HepG2 (cell line): ENCODE measurements around the gene MXRA7. TPM values are rescaled to one million over a fixed set of nuclear protein-coding genes. Genes with fewer than 3 reads are reported as not detected.
A peak's percentile ranks its signal among the peaks of the same experiment; 100 is the strongest.

Experiments used
- ATAC-seq: fragments of 200-7000 bp; cut with Tn5 transposase; 3 replicates; pipeline ENCODE4 v1.9.1; 2020; ENCODE audit warnings: mild to moderate bottlenecking, moderate library complexity
- BruUV-seq: library from RNA; stranded (reverse); fragments of 400-500 nt; replicated peaks from 2 replicates; lab custom pipeline; 2021; lab: Mats Ljungman, UMichigan
- CTCF ChIA-PET: fragments of 300-600 bp; formaldehyde crosslinking; extraction: SDS; loops from one replicate; lab custom pipeline; 2021; ENCODE audit warnings: low total read pairs, inconsistent platforms, low intra/inter-chr PET ratio; lab: Yijun Ruan, JAX
- POLR2A ChIA-PET: fragments of 350-600 bp; sonication (Branson Sonifier 250); formaldehyde crosslinking; loops from one replicate; lab custom pipeline; 2020; ENCODE audit warnings: antibody characterized with exemption, inconsistent platforms; lab: Yijun Ruan, JAX
- DNase-seq: peaks from one replicate; pipeline ENCODE4 v3.0.0-alpha.2; 2015; ENCODE audit warnings: low spot score
- FAIRE-seq: peaks from 3 replicates; lab custom pipeline; 2011; peaks lifted over from hg19 to GRCh38; lab: Jason Lieb, UNC
- H2AFZ ChIP-seq: one replicate; pipeline ENCODE4 v1.6.1; 2011; ENCODE audit warnings: low read length, inconsistent platforms
- H3K27ac ChIP-seq: fragments of 300-600 bp; 3 replicates; pipeline ENCODE4 v1.8.0; 2011; ENCODE audit warnings: mixed run types, mild to moderate bottlenecking, mixed read lengths, low read length, inconsistent platforms; ENCODE audit not compliant: insufficient read depth; ENCODE audit errors: extremely low read length
- H3K27me3 ChIP-seq, 2 experiments: fragments of 200-600 bp in 1 of 2; 2 replicates in 1 of 2; 3 replicates in 1 of 2; pipeline versions ENCODE4 v1.6.0 to v1.8.0; 2011; ENCODE audit warnings: low read length in 2 of 2, mild to moderate bottlenecking in 2 of 2, moderate library complexity in 2 of 2, inconsistent platforms in 1 of 2; ENCODE audit not compliant: insufficient read depth in 2 of 2, control insufficient read depth in 1 of 2
- H3K36me3 ChIP-seq, 2 experiments: fragments of 200-600 bp in 1 of 2; replicated peaks in 1 of 2; 2 replicates in 1 of 2; 3 replicates in 1 of 2; pipeline versions ENCODE4 v1.5.1 to v1.8.0; 2011; ENCODE audit warnings: low read length in 2 of 2, inconsistent platforms in 1 of 2; ENCODE audit not compliant: insufficient read depth in 2 of 2, control insufficient read depth in 1 of 2
- H3K4me1 ChIP-seq: 2 replicates; pipeline ENCODE4 v1.5.1; 2012; ENCODE audit warnings: low read length, inconsistent platforms; ENCODE audit not compliant: insufficient read depth
- H3K4me2 ChIP-seq: 2 replicates; pipeline ENCODE4 v1.6.0; 2011; ENCODE audit warnings: low read depth, low read length, inconsistent platforms
- H3K4me3 ChIP-seq, 3 experiments: fragments of 200-600 bp in 1 of 3; sonication (generic), shearing (Covaris generic) in 1 of 3; replicated peaks in 1 of 3; 2 replicates each; pipeline ENCODE4 v1.5.1; 2011 to 2016; ENCODE audit warnings: low read length in 3 of 3, inconsistent platforms in 2 of 3, low read depth in 2 of 3, mild to moderate bottlenecking in 2 of 3, control low read depth in 1 of 3, mixed read lengths in 1 of 3; ENCODE audit not compliant: insufficient read depth in 1 of 3
- H3K79me2 ChIP-seq: one replicate; pipeline ENCODE4 v1.6.1; 2011; ENCODE audit warnings: low read length, inconsistent platforms; ENCODE audit not compliant: insufficient read depth
- H3K9ac ChIP-seq: 2 replicates; pipeline ENCODE4 v1.6.0; 2011; ENCODE audit warnings: mild to moderate bottlenecking, low read depth, low read length, inconsistent platforms; ENCODE audit not compliant: insufficient read depth
- H3K9me3 ChIP-seq: 2 replicates; pipeline ENCODE4 v1.5.1; 2012; ENCODE audit warnings: mild to moderate bottlenecking, low read length
- H4K20me1 ChIP-seq: 2 replicates; pipeline ENCODE4 v1.6.0; 2011; ENCODE audit warnings: inconsistent platforms, mild to moderate bottlenecking, low read length, moderate library complexity; ENCODE audit not compliant: insufficient read depth
- TBX2 ChIP-seq: sonication (generic); formaldehyde crosslinking; IDR thresholded peaks from 2 replicates; pipeline ENCODE4 v1.5.0; 2020; ENCODE audit warnings: missing genetic modification reagents, mild to moderate bottlenecking, borderline replicate concordance
- ZNF619 ChIP-seq: sonication (generic); formaldehyde crosslinking; IDR thresholded peaks from 2 replicates; pipeline ENCODE4 v1.4.0; 2020; ENCODE audit warnings: mild to moderate bottlenecking, missing genetic modification reagents
- WGBS: methylation state at CpG from one replicate; pipeline ENCODE4 v1.1.6; 2017; ENCODE audit warnings: low lambda C conversion rate; 5-methylcytosine and 5-hydroxymethylcytosine counted together
- in situ Hi-C: cut with HindIII; loops from 2 replicates; pipeline ENCODE4 v1.10.0; 2017; ENCODE audit warnings: low pct_unique_long_range_greater_than_20kb; ENCODE audit not compliant: extremely low pct_ligation_motif_present
- intact Hi-C: fragments of 100-400 bp; cut with micrococcal nuclease; formaldehyde crosslinking; loops from one replicate; pipeline ENCODE4 v1.10.0; 2022; ENCODE audit not compliant: unreplicated experiment
- polyA plus RNA-seq, 8 experiments: library from polyadenylated mRNA; depleted of rRNA in 3 of 8; stranded (reverse) in 7 of 8; unstranded in 1 of 8; fragments of >200 nt; fragmentation: Illumina TruSeq in 4 of 8; extraction: Trizol in 4 of 8; gene quantifications; 2 replicates each; pipeline versions ENCODE4 v1.2.1 to v1.2.3, GENCODE V29; 2011 to 2016; ENCODE audit warnings: low read depth in 4 of 8, missing spikeins in 1 of 8, mixed read lengths in 1 of 8; ENCODE audit not compliant: insufficient read depth in 1 of 8
- total RNA-seq, 5 experiments: library from RNA; depleted of rRNA; stranded (reverse); fragments of >200 nt; fragmentation: Illumina TruSeq; extraction: Trizol; gene quantifications; 2 replicates each; pipeline ENCODE4 v1.2.3, GENCODE V29; 2016; ENCODE audit warnings: low read depth in 1 of 5
- TF ChIP-seq, protein P1 (sequence below): sonication (generic); formaldehyde crosslinking; IDR thresholded peaks from 2 replicates; pipeline ENCODE4 v1.5.1; 2020; ENCODE audit warnings: mild to moderate bottlenecking, missing genetic modification reagents, moderate library complexity
- TF ChIP-seq, protein P2 (sequence below): sonication (generic); formaldehyde crosslinking; IDR thresholded peaks from 2 replicates; pipeline ENCODE4 v1.8.1; 2023; ENCODE audit warnings: missing genetic modification reagents, mild to moderate bottlenecking, borderline replicate concordance

MXRA7 gene
- total and polyA plus RNA-seq, 2 of the 13 experiments (the other 11 are each of a cell fraction or from before 2014, with no cell fraction given): 44.8 to 112 TPM

DNA sequence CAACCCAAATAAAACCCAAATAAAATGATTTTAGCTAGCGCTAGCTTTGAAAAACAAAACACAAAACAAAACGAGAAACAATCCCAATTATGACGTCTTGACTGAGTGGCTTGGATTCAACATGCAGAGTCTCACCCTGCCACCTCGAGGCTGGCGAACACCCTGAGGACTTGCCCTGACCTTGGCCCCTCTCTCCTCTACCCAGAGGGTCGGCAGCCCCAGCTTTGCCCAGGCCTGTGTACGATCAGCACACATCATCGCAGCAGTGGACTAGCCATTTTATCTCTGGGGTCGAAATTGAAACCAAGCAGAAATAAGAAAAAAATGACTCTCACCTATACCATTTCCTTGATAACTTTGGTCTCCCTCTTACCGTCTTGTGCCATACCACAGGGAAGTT lies 10.7 kb upstream of the MXRA7 start:
- no peaks in the 10 kb centered on the region for H3K27me3 ChIP-seq
- BruUV-seq: no TSS peak
- ChIA-PET CTCF (no interaction called here), POLR2A (no interaction called here)
- no peak overlapping the region for H3K4me3 ChIP-seq
- peaks cover 33% of the 10 kb centered on the region for H3K79me2 ChIP-seq
- ATAC-seq (no peak), DNase-seq (no peak), FAIRE-seq (no peak)
- in situ Hi-C loops (no loop called here), intact Hi-C loops (no loop called here)
- H3K4me1 ChIP-seq: peaks cover 41% of the 10 kb centered on the region
- H3K27ac ChIP-seq: no peak overlapping the region
- WGBS: 92% methylated on average over 10 of the region's 10 CpGs
- H2AFZ ChIP-seq: no peak overlapping the region
- peaks cover 36 to 75% of the 10 kb centered on the region in 2 experiments for H3K36me3 ChIP-seq
- no peaks in the 10 kb centered on the region for H3K9me3 ChIP-seq
- H3K4me2 ChIP-seq: no peak overlapping the region
- H4K20me1 ChIP-seq: peaks cover 3% of the 10 kb centered on the region
- TF ChIP-seq ZNF619 (CRISPR knock-in tag): no peak
- 0 out of 2 replicates have a peak, but pooled peaks have one; percentile 34 for TF ChIP-seq TBX2 (CRISPR knock-in tag)
- TF ChIP-seq, all 625 proteins: peak for 1
- H3K9ac ChIP-seq: no peak overlapping the region

DNA sequence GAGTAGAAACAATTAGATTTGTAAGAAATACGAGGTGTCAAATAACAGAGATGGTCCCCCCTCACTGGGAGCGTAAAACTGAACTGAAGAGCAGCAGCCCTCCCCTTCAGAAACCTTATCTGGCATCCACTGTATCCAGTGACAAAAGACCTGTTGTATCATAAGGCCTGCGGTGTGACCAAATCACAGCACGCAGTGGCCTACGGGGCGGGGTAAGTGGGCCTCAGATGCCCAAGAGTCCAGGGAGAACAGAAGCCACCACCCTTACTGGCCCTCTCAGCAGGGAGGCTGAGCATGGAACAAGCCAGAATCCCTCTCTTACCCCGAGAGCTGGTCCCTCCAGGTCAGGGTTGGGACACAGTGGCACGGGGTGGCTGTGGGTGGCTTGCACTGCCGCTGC lies 10.2 kb upstream of the MXRA7 start:
- CTCF ChIA-PET: no interaction called here
- peaks cover 33% of the 10 kb centered on the region for H3K79me2 ChIP-seq
- H3K36me3 ChIP-seq: peaks cover 39 to 80% of the 10 kb centered on the region in 2 experiments

More for the DNA sequence above, 10.2 kb upstream of the MXRA7 start:
- no peak for FAIRE-seq
- Histone ChIP-seq H3K4me1 (peaks cover 41% of the 10 kb centered on the region), H3K4me2 (no peak overlapping the region), H3K9me3 (no peaks in the 10 kb centered on the region), H4K20me1 (peaks cover 3% of the 10 kb centered on the region), H3K27ac (no peak overlapping the region), H3K27me3 (no peaks in the 10 kb centered on the region), H3K4me3 (no peak overlapping the region), H2AFZ (no peak overlapping the region), H3K9ac (no peak overlapping the region)
- no TSS peak for BruUV-seq
- 96% methylated on average over 9 of the region's 9 CpGs for WGBS
- TF ChIP-seq, protein P1, sequence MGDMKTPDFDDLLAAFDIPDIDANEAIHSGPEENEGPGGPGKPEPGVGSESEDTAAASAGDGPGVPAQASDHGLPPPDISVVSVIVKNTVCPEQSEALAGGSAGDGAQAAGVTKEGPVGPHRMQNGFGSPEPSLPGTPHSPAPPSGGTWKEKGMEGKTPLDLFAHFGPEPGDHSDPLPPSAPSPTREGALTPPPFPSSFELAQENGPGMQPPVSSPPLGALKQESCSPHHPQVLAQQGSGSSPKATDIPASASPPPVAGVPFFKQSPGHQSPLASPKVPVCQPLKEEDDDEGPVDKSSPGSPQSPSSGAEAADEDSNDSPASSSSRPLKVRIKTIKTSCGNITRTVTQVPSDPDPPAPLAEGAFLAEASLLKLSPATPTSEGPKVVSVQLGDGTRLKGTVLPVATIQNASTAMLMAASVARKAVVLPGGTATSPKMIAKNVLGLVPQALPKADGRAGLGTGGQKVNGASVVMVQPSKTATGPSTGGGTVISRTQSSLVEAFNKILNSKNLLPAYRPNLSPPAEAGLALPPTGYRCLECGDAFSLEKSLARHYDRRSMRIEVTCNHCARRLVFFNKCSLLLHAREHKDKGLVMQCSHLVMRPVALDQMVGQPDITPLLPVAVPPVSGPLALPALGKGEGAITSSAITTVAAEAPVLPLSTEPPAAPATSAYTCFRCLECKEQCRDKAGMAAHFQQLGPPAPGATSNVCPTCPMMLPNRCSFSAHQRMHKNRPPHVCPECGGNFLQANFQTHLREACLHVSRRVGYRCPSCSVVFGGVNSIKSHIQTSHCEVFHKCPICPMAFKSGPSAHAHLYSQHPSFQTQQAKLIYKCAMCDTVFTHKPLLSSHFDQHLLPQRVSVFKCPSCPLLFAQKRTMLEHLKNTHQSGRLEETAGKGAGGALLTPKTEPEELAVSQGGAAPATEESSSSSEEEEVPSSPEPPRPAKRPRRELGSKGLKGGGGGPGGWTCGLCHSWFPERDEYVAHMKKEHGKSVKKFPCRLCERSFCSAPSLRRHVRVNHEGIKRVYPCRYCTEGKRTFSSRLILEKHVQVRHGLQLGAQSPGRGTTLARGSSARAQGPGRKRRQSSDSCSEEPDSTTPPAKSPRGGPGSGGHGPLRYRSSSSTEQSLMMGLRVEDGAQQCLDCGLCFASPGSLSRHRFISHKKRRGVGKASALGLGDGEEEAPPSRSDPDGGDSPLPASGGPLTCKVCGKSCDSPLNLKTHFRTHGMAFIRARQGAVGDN (CRISPR knock-in tag): peak; percentile 22; the same call in 1 of the 2 replicates
- TF ChIP-seq, protein P2, sequence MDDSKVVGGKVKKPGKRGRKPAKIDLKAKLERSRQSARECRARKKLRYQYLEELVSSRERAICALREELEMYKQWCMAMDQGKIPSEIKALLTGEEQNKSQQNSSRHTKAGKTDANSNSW (CRISPR knock-in tag): no peak
- POLR2A ChIA-PET: no interaction called here
- intact Hi-C loops (no loop called here), in situ Hi-C loops (no loop called here)
- no peak for ATAC-seq
- DNase-seq: no peak
